Prostate gland (tissue), 2 donors: Measurements from ENCODE around the gene GRAMD1B.

Experiments used
- POLR2A ChIP-seq: fragments of 450-650 bp; IDR thresholded peaks from one replicate; pipeline ENCODE4 v1.6.1; 2016; ENCODE audit warnings: antibody characterized with exemption, mild to moderate bottlenecking
- POLR2AphosphoS5 ChIP-seq: sonication (generic); formaldehyde crosslinking; IDR thresholded peaks from one replicate; pipeline ENCODE4 v1.6.1; 2017; ENCODE audit warnings: antibody characterized with exemption
- TF ChIP-seq, protein P1 (sequence below), 4 experiments: fragments of 200-600 bp in 2 of 4; fragments of 450-650 bp in 2 of 4; sonication (generic) in 2 of 4; IDR thresholded peaks; 1 replicate in 3 of 4; 2 replicates in 1 of 4; pipeline ENCODE4 v1.5.1; 2016 to 2019; ENCODE audit warnings: antibody characterized with exemption in 4 of 4, mild to moderate bottlenecking in 2 of 4, moderate library complexity in 2 of 4

DNA sequence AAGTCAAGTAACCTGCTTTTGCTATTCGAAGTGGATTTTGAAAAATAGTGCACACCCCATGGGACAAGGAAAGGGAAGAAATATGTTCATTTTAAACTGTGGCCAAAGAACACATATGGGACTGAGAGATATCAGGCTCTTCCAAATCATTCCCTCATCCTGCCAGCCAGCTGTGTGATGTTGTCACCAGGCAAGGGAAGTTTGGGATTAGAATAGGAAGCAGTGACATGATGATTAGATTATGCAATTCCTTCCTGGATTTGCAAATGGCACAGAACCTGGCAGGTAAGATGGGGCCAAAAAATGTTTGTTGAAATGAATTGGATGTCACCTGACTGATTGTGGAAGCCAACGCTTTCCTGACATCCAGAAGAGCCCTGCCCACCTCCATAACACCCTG is 229.2 kb downstream of the GRAMD1B start:
- TF ChIP-seq POLR2A, result no peak
- TF ChIP-seq, protein P1, sequence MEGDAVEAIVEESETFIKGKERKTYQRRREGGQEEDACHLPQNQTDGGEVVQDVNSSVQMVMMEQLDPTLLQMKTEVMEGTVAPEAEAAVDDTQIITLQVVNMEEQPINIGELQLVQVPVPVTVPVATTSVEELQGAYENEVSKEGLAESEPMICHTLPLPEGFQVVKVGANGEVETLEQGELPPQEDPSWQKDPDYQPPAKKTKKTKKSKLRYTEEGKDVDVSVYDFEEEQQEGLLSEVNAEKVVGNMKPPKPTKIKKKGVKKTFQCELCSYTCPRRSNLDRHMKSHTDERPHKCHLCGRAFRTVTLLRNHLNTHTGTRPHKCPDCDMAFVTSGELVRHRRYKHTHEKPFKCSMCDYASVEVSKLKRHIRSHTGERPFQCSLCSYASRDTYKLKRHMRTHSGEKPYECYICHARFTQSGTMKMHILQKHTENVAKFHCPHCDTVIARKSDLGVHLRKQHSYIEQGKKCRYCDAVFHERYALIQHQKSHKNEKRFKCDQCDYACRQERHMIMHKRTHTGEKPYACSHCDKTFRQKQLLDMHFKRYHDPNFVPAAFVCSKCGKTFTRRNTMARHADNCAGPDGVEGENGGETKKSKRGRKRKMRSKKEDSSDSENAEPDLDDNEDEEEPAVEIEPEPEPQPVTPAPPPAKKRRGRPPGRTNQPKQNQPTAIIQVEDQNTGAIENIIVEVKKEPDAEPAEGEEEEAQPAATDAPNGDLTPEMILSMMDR (IDR thresholded peaks at IDR 0.05), result no peak
- no peak for TF ChIP-seq POLR2AphosphoS5
